A549 (cell line): ENCODE data around the gene NDUFB7. TPM values are rescaled to one million over a fixed set of nuclear protein-coding genes. Genes with fewer than 3 reads are reported as not detected.
"Not testable (repeated sequence)": the region's sequence is repeated elsewhere in the genome, so short reads cannot be mapped to it uniquely, and the experiment has no call there.

Source experiments
- ATAC-seq, 2 experiments: fragments of 200-7000 bp in 1 of 2; fragments of >200 bp in 1 of 2; cut with Nextera tagmentation in 1 of 2; cut with Tn5 transposase in 1 of 2; 3 replicates each; pipeline versions ENCODE4 v1.8.0 to v1.9.1; 2018 to 2020; ENCODE audit warnings: mild to moderate bottlenecking in 1 of 2, moderate library complexity in 1 of 2
- CTCF ChIA-PET: fragments of 300-600 bp; sonication (Branson Sonifier 250); formaldehyde crosslinking; extraction: SDS; loops from one replicate; lab custom pipeline; 2021; ENCODE audit warnings: antibody characterized with exemption, inconsistent platforms; lab: Yijun Ruan, JAX
- POLR2A ChIA-PET: fragments of 350-600 bp; formaldehyde crosslinking; extraction: SDS; loops from one replicate; lab custom pipeline; 2021; ENCODE audit warnings: antibody characterized with exemption, inconsistent platforms; lab: Yijun Ruan, JAX
- DNase-seq, 2 experiments: peaks; one replicate each; pipeline versions ENCODE4 v3.0.0 to v3.0.0-alpha.2; 2011 to 2016; ENCODE audit warnings: low read depth in 1 of 2, low spot score in 1 of 2
- FAIRE-seq: peaks from 2 replicates; lab custom pipeline; 2011; peaks lifted over from hg19 to GRCh38; lab: Jason Lieb, UNC
- H3K27ac ChIP-seq, 2 experiments: fragments of >200 bp; sonication (Bioruptor Twin); formaldehyde crosslinking; 3 replicates each; pipeline ENCODE4 v1.5.1; 2016 to 2017
- H3K4me1 ChIP-seq: fragments of >200 bp; sonication (Bioruptor Twin); formaldehyde crosslinking; 3 replicates; pipeline ENCODE4 v1.6.1; 2016
- H3K4me2 ChIP-seq: fragments of >200 bp; sonication (Bioruptor Twin); formaldehyde crosslinking; 3 replicates; pipeline ENCODE4 v1.6.1; 2016
- H3K4me3 ChIP-seq: fragments of >200 bp; sonication (Bioruptor Twin); formaldehyde crosslinking; 3 replicates; pipeline ENCODE4 v1.5.1; 2016
- H3K9me3 ChIP-seq: fragments of >200 bp; sonication (Bioruptor Twin); formaldehyde crosslinking; 3 replicates; pipeline ENCODE4 v1.6.1; 2016
- CBX2 ChIP-seq: fragments of 200-600 bp; sonication (generic); IDR thresholded peaks from 2 replicates; pipeline ENCODE4 v1.6.1; 2016; ENCODE audit warnings: low read depth, mild to moderate bottlenecking, borderline replicate concordance
- CBX8 ChIP-seq: fragments of 200-600 bp; sonication (generic); IDR thresholded peaks from 2 replicates; pipeline ENCODE4 v1.6.1; 2016
- CHD2 ChIP-seq: fragments of 150-350 bp; IDR thresholded peaks from 2 replicates; pipeline ENCODE4 v1.6.1; 2014; ENCODE audit warnings: low read length; ENCODE audit not compliant: partially characterized antibody
- CTCF ChIP-seq: fragments of >200 bp; sonication (Bioruptor Twin); formaldehyde crosslinking; IDR thresholded peaks from 3 replicates; pipeline ENCODE4 v1.5.1; 2016
- EHF ChIP-seq: fragments of 250-450 bp; sonication (Bioruptor Pico); IDR thresholded peaks from 2 replicates; pipeline ENCODE4 v1.5.0; 2020; ENCODE audit warnings: mild to moderate bottlenecking
- EP300 ChIP-seq, 2 experiments: fragments of >200 bp; sonication (Bioruptor Twin); formaldehyde crosslinking; IDR thresholded peaks; 2 replicates in 1 of 2; 3 replicates in 1 of 2; pipeline ENCODE4 v1.6.1; 2016 to 2017
- FOXS1 ChIP-seq: fragments of 250-450 bp; sonication (Bioruptor Pico); IDR thresholded peaks from 2 replicates; pipeline ENCODE4 v1.5.0; 2020; ENCODE audit warnings: mild to moderate bottlenecking, moderate library complexity
- HDAC2 ChIP-seq: fragments of 200-600 bp; sonication (generic); IDR thresholded peaks from 2 replicates; pipeline ENCODE4 v1.6.1; 2016
- HMGXB4 ChIP-seq: fragments of 250-450 bp; sonication (Bioruptor Pico); IDR thresholded peaks from 2 replicates; pipeline ENCODE4 v1.5.0; 2021; ENCODE audit warnings: mild to moderate bottlenecking, moderate library complexity, borderline replicate concordance
- HOXA7 ChIP-seq: fragments of 250-450 bp; sonication (Bioruptor Pico); IDR thresholded peaks from 2 replicates; pipeline ENCODE4 v1.5.0; 2020; ENCODE audit warnings: mild to moderate bottlenecking, moderate library complexity
- HOXB5 ChIP-seq: fragments of 250-450 bp; sonication (Bioruptor Pico); IDR thresholded peaks from 2 replicates; pipeline ENCODE4 v1.5.0; 2020; ENCODE audit warnings: mild to moderate bottlenecking, moderate library complexity
- JUN ChIP-seq, 2 experiments: fragments of >200 bp; sonication (Bioruptor Twin); formaldehyde crosslinking; IDR thresholded peaks; 2 replicates in 1 of 2; 3 replicates in 1 of 2; pipeline ENCODE4 v1.6.1; 2016 to 2017
- JUNB ChIP-seq: fragments of >200 bp; sonication (Bioruptor Twin); formaldehyde crosslinking; IDR thresholded peaks from 2 replicates; pipeline ENCODE4 v1.6.1; 2016
- KDM5A ChIP-seq: fragments of 200-600 bp; sonication (generic); IDR thresholded peaks from 2 replicates; pipeline ENCODE4 v1.6.1; 2016; ENCODE audit warnings: antibody characterized with exemption, mild to moderate bottlenecking
- MAFK ChIP-seq: fragments of 450-650 bp; IDR thresholded peaks from 2 replicates; pipeline ENCODE4 v1.6.1; 2014; ENCODE audit not compliant: partially characterized antibody
- MAZ ChIP-seq: fragments of 150-350 bp; IDR thresholded peaks from 2 replicates; pipeline ENCODE4 v1.6.1; 2014; ENCODE audit warnings: antibody characterized with exemption, low read depth, low read length, borderline replicate concordance
- NFE2L2 ChIP-seq: fragments of 150-350 bp; conservative IDR thresholded peaks from 2 replicates; pipeline ENCODE4 v1.6.1; 2014; ENCODE audit warnings: low read length
- NR3C1 ChIP-seq: fragments of >200 bp; sonication (Bioruptor Twin); formaldehyde crosslinking; IDR thresholded peaks from 3 replicates; pipeline ENCODE4 v1.6.1; 2017
- PBX3 ChIP-seq: IDR thresholded peaks from 2 replicates; pipeline ENCODE4 v1.6.1; 2012
- RARB ChIP-seq: fragments of 250-450 bp; sonication (Bioruptor Pico); IDR thresholded peaks from 2 replicates; pipeline ENCODE4 v1.8.0; 2021; ENCODE audit warnings: mild to moderate bottlenecking, moderate library complexity
- REST ChIP-seq: fragments of 200-600 bp; sonication (generic); IDR thresholded peaks from 2 replicates; pipeline ENCODE4 v1.6.1; 2016; ENCODE audit warnings: antibody characterized with exemption, mild to moderate bottlenecking, moderate library complexity
- RFX5 ChIP-seq: fragments of 450-650 bp; IDR thresholded peaks from 2 replicates; pipeline ENCODE4 v1.7.1; 2014; ENCODE audit warnings: antibody characterized with exemption, mild to moderate bottlenecking, moderate library complexity
- SREBF2 ChIP-seq: fragments of 450-650 bp; IDR thresholded peaks from 2 replicates; pipeline ENCODE4 v1.6.1; 2014; ENCODE audit warnings: mild to moderate bottlenecking, moderate library complexity
- WGBS: methylation state at CpG from one replicate; pipeline ENCODE4 v1.1.6; 2017; ENCODE audit errors: missing lambda C conversion rate; 5-methylcytosine and 5-hydroxymethylcytosine counted together
- polyA plus RNA-seq, 4 experiments: library from polyadenylated mRNA; depleted of rRNA in 3 of 4; stranded (reverse); fragments of >200 nt; fragmentation: RNase III in 1 of 4; extraction: RNeasy Plus Mini Kit Qiagen cat#74134 plus additional on column Dnase treatment in 1 of 4; gene quantifications; 2 replicates in 3 of 4; 3 replicates in 1 of 4; pipeline ENCODE4 v1.2.3, GENCODE V29; 2011 to 2017

Gene NDUFB7
- polyA plus RNA-seq, 2 of the 4 experiments (the other 2 are of a cell fraction): 82.3 to 158 TPM

- DNase-seq: no peak
These were observed 40.8 kb upstream of the NDUFB7 start for GRCh38 chr19:14612657-14613056.

GRCh38 chr19:14612242-14612641 lies 40.4 kb upstream of the NDUFB7 start:
- CTCF ChIA-PET, H3K4me1 ChIP-seq, H3K27ac ChIP-seq, ATAC-seq, H3K9me3 ChIP-seq, H3K4me2 ChIP-seq, POLR2A ChIA-PET, H3K4me3 ChIP-seq, DNase-seq, FAIRE-seq: not testable (repeated sequence)
- WGBS: 26% methylated on average over 5 of the region's 5 CpGs

More at GRCh38 chr19:14612657-14613056, 40.8 kb upstream of the NDUFB7 start:
- WGBS: 59% methylated on average over 4 of the region's 4 CpGs
- ChIA-PET CTCF (no interaction called here), POLR2A (no interaction called here)
- H3K4me1 ChIP-seq: no peaks in the 10 kb centered on the region
- FAIRE-seq: no peak
- H3K4me2 ChIP-seq: no peak overlapping the region
- H3K4me3 ChIP-seq: no peak overlapping the region
- H3K27ac ChIP-seq: no peak overlapping the region
- ATAC-seq: no peak
- TF ChIP-seq HOXB5 (CRISPR knock-in tag) (no peak), CBX2 (no peak), SREBF2 (no peak), CBX8 (no peak), KDM5A (no peak), NFE2L2 (no peak), JUN (IDR thresholded peaks at IDR 0.05) (no peak), HOXA7 (no peak), RFX5 (no peak), HDAC2 (no peak), CHD2 (no peak), REST (no peak), CTCF (no peak), EHF (CRISPR knock-in tag) (no peak), EP300 (IDR thresholded peaks at IDR 0.05) (no peak)
- no peaks in the 10 kb centered on the region for H3K9me3 ChIP-seq

- ChIA-PET CTCF (no interaction called here), POLR2A (no interaction called here)
- no peak for ATAC-seq
- Histone ChIP-seq H3K4me2 (no peak overlapping the region), H3K27ac (no peak overlapping the region), H3K4me1 (no peaks in the 10 kb centered on the region), H3K9me3 (no peaks in the 10 kb centered on the region), H3K4me3 (no peak overlapping the region)
- WGBS: 30% methylated on average over 4 of the region's 4 CpGs
- FAIRE-seq: no peak
- no peak for DNase-seq
- TF ChIP-seq MAFK (no peak), CHD2 (no peak), JUNB (no peak), FOXS1 (CRISPR knock-in tag) (no peak), HMGXB4 (CRISPR knock-in tag) (no peak), MAZ (no peak), REST (no peak), NR3C1 (no peak), CBX2 (no peak), RARB (CRISPR knock-in tag) (no peak), EHF (CRISPR knock-in tag) (no peak), PBX3 (no peak), NFE2L2 (no peak)
These were observed 39.2 kb upstream of the NDUFB7 start for GRCh38 chr19:14611051-14611450.
